CD8-positive, alpha-beta memory T cell (primary cell): ENCODE measurements around the gene ADTRP. TPM values are rescaled to one million over a fixed set of nuclear protein-coding genes. Genes with fewer than 3 reads are reported as not detected.

Experiments
- CTCF ChIA-PET: fragments of 350-600 bp; sonication (Branson Sonifier 250); formaldehyde crosslinking; loops from one replicate; lab custom pipeline; 2021; ENCODE audit warnings: antibody characterized with exemption; lab: Charles Lee
- POLR2A ChIA-PET: fragments of 350-600 bp; sonication (Branson Sonifier 250); formaldehyde crosslinking; loops from one replicate; lab custom pipeline; 2021; ENCODE audit warnings: antibody characterized with exemption; lab: Charles Lee
- DNase-seq, 5 donors: peaks; one replicate each; pipeline versions ENCODE4 v3.0.0 to v3.0.0-alpha.2; 2020 to 2022; ENCODE audit warnings: mixed read lengths in 1 of 5
- H3K27ac ChIP-seq: one replicate; pipeline ENCODE4 v1.7.0; 2013; ENCODE audit warnings: low read depth, mild to moderate bottlenecking, low read length, moderate library complexity
- H3K27me3 ChIP-seq: 2 replicates; pipeline ENCODE4 v1.7.0; 2013; ENCODE audit warnings: low read length, mild to moderate bottlenecking; ENCODE audit not compliant: insufficient read depth, poor library complexity, severe bottlenecking
- H3K36me3 ChIP-seq: 2 replicates; pipeline ENCODE4 v1.7.0; 2013; ENCODE audit warnings: mild to moderate bottlenecking, low read length, moderate library complexity; ENCODE audit not compliant: insufficient read depth
- H3K4me1 ChIP-seq: 2 replicates; pipeline ENCODE4 v1.7.0; 2013; ENCODE audit warnings: mild to moderate bottlenecking, low read length, moderate library complexity; ENCODE audit not compliant: insufficient read depth
- H3K4me3 ChIP-seq: 2 replicates; pipeline ENCODE4 v1.7.0; 2013; ENCODE audit warnings: mild to moderate bottlenecking, low read length
- H3K9me3 ChIP-seq: 2 replicates; pipeline ENCODE4 v1.7.0; 2013; ENCODE audit warnings: mild to moderate bottlenecking, low read length
- H3K27ac Mint-ChIP-seq, 8 donors: one replicate each; pipeline ENCODE4 v1.8.0; 2020 to 2021; ENCODE audit warnings: mixed read lengths in 8 of 8, mild to moderate bottlenecking in 6 of 8, inconsistent platforms in 3 of 8, moderate library complexity in 3 of 8
- H3K27me3 Mint-ChIP-seq, 2 donors: one replicate each; pipeline ENCODE4 v1.8.0; 2020 to 2021; ENCODE audit warnings: mixed read lengths in 2 of 2, mild to moderate bottlenecking in 1 of 2, moderate library complexity in 1 of 2
- H3K36me3 Mint-ChIP-seq, 3 donors: one replicate each; pipeline ENCODE4 v1.8.0; 2020 to 2021; ENCODE audit warnings: mixed read lengths in 3 of 3, inconsistent platforms in 1 of 3, mild to moderate bottlenecking in 1 of 3
- H3K4me1 Mint-ChIP-seq, 3 donors: one replicate each; pipeline ENCODE4 v1.8.0; 2020 to 2021; ENCODE audit warnings: mixed read lengths in 3 of 3, inconsistent platforms in 1 of 3, mild to moderate bottlenecking in 1 of 3
- H3K4me3 Mint-ChIP-seq, 7 donors: one replicate each; pipeline ENCODE4 v1.8.0; 2020 to 2021; ENCODE audit warnings: mixed read lengths in 7 of 7, mild to moderate bottlenecking in 6 of 7, moderate library complexity in 4 of 7, inconsistent platforms in 2 of 7
- H3K9me3 Mint-ChIP-seq, 5 donors: one replicate each; pipeline ENCODE4 v1.8.0; 2020 to 2022; ENCODE audit warnings: mixed read lengths in 5 of 5, mild to moderate bottlenecking in 3 of 5, moderate library complexity in 2 of 5, inconsistent platforms in 1 of 5
- polyA plus RNA-seq: library from polyadenylated mRNA; unstranded; fragments of 300-500 nt; fragmentation: Illumina TruSeq; gene quantifications from one replicate; pipeline ENCODE4 v1.2.3, GENCODE V29; 2021
- total RNA-seq, 2 experiments: library from RNA; stranded (reverse); gene quantifications; one replicate each; pipeline ENCODE4 v1.2.3, GENCODE V29; 2021

ADTRP gene
- total and polyA plus RNA-seq, 3 experiments from 2014 or later: 3.2 to 3.9 TPM; not detected in 1

GRCh38 chr6:11775791-11776409 lies 2.7 kb downstream of the ADTRP start:
- Mint-ChIP-seq H3K36me3 (no peaks in the 10 kb centered on the region), H3K4me3 (no peak overlapping the region), H3K27ac (no peak overlapping the region), H3K9me3 (no peaks in the 10 kb centered on the region), H3K27me3 (peaks cover 9 to 10% of the 10 kb centered on the region in 2 donors), H3K4me1 (no peaks in the 10 kb centered on the region)
- CTCF ChIA-PET: no interaction called here
- no peaks in the 10 kb centered on the region for H3K9me3 ChIP-seq
- POLR2A ChIA-PET: no interaction called here
- no peak overlapping the region for H3K4me3 ChIP-seq
- H3K4me1 ChIP-seq: no peaks in the 10 kb centered on the region
- no peak overlapping the region for H3K27ac ChIP-seq
- DNase-seq: no peak
- no peaks in the 10 kb centered on the region for H3K27me3 ChIP-seq
- no peaks in the 10 kb centered on the region for H3K36me3 ChIP-seq

DNA sequence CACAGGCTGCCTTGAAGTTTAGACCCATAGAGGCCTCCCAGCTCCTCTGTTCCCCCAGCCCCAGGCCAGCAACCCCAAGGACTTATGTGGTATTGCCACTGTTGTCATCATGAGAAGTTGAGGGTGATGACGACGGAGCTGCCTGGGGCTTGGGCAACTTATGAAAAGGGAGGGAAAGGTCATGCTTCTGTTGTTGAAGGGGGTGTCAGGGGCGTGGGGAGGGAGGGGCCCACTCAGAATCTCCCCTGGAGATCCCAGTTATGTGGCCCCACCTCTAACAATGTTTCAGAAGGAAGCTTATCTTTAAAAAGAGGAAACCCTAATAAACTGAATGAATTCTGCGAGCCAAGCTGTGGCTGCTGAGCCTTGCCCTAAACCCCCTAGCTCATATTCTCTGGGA lies 4.2 kb downstream of the ADTRP start:
- Histone ChIP-seq H3K9me3 (no peaks in the 10 kb centered on the region), H3K27me3 (no peaks in the 10 kb centered on the region), H3K27ac (no peak overlapping the region), H3K36me3 (no peaks in the 10 kb centered on the region), H3K4me1 (no peaks in the 10 kb centered on the region), H3K4me3 (no peak overlapping the region)
- Mint-ChIP-seq H3K4me3 (no peak overlapping the region), H3K9me3 (no peaks in the 10 kb centered on the region), H3K27ac (no peak overlapping the region), H3K4me1 (no peaks in the 10 kb centered on the region), H3K27me3 (peaks cover 9 to 18% of the 10 kb centered on the region in 2 donors), H3K36me3 (no peaks in the 10 kb centered on the region)
- CTCF ChIA-PET: no interaction called here
- POLR2A ChIA-PET: no interaction called here
- no peak for DNase-seq

DNA sequence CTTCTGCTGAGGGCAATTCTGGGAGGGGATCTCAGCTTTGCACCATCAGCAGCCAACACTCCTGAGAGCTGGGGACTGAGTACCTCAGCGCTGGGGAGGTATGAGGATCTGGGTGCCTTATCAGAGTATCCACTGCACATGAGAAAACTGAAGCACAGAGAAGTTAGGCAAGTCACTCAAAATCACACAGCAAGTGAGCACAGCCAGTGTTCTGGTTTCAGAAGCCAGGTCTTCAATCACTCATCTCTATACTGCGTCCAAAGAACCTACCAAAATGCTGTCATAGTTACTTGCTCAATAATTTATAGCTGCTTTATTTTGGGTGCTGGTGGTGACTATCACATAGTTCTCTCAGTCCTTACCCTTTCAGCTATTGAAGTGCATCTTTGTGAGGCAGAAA lies 5.0 kb downstream of the ADTRP start:
- Mint-ChIP-seq H3K36me3 (no peaks in the 10 kb centered on the region), H3K4me3 (no peak overlapping the region), H3K27me3 (peaks cover 9 to 24% of the 10 kb centered on the region in 2 donors), H3K9me3 (no peaks in the 10 kb centered on the region), H3K4me1 (no peaks in the 10 kb centered on the region), H3K27ac (no peak overlapping the region)
- Histone ChIP-seq H3K4me1 (no peaks in the 10 kb centered on the region), H3K27ac (no peak overlapping the region), H3K9me3 (no peaks in the 10 kb centered on the region), H3K36me3 (no peaks in the 10 kb centered on the region), H3K4me3 (no peak overlapping the region), H3K27me3 (no peaks in the 10 kb centered on the region)
- DNase-seq: no peak
- ChIA-PET CTCF (no interaction called here), POLR2A (no interaction called here)

GRCh38 chr6:11773013-11773412 lies 5.6 kb downstream of the ADTRP start:
- H3K4me3 ChIP-seq: no peak overlapping the region
- Mint-ChIP-seq H3K36me3 (no peaks in the 10 kb centered on the region), H3K4me3 (no peak overlapping the region), H3K27me3 (peaks cover 11 to 29% of the 10 kb centered on the region in 2 donors), H3K27ac (no peak overlapping the region), H3K4me1 (no peaks in the 10 kb centered on the region), H3K9me3 (no peaks in the 10 kb centered on the region)
- no peak overlapping the region for H3K27ac ChIP-seq
- ChIA-PET POLR2A (no interaction called here), CTCF (no interaction called here)
- no peaks in the 10 kb centered on the region for H3K4me1 ChIP-seq
- H3K9me3 ChIP-seq: no peaks in the 10 kb centered on the region
- no peaks in the 10 kb centered on the region for H3K36me3 ChIP-seq
- no peaks in the 10 kb centered on the region for H3K27me3 ChIP-seq
- DNase-seq: no peak

DNA sequence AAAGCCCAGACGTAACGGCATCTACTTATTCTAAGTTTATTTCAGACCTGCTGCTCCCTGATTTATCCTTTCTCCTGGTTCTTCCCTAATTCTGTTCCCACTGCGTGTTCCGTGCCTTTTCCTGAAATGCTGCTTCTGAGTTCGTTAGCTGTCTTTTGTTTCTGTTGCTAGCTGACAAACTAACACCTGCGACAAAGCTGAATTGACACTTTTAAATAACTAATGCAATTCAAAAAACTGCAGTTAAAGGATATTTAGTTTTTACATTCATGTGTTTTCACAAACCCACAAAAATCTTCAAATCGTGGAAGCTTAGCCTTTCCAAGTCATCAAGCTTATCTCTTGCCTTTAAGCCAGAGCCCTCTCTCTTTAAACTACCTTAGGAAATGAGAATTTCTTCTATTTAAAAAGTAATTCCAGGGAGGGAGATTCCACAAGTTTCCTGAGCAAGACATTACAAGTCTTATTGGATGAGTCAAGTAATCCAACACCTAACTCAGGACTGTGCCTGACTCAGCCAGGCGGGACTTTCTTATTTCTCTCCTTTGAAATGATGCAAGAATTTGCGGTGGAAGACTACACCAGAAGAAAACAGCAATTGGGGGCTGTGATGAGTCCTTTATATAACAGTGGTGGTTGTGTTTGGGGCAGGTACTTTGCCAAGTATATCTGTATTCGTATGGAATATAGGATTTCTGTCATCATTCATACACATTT lies 6.3 kb downstream of the ADTRP start:
- no peak overlapping the region for H3K4me3 ChIP-seq
- ChIA-PET CTCF (no interaction called here), POLR2A (no interaction called here)
- no peaks in the 10 kb centered on the region for H3K9me3 ChIP-seq
- no peaks in the 10 kb centered on the region for H3K36me3 Mint-ChIP-seq
- H3K36me3 ChIP-seq: no peaks in the 10 kb centered on the region
- H3K27me3 ChIP-seq: no peaks in the 10 kb centered on the region
- no peak overlapping the region for H3K4me3 Mint-ChIP-seq
- no peak overlapping the region for H3K27ac ChIP-seq
- peaks cover 11 to 37% of the 10 kb centered on the region in 2 donors for H3K27me3 Mint-ChIP-seq
- no peak for DNase-seq
- no peaks in the 10 kb centered on the region for H3K4me1 Mint-ChIP-seq
- no peak overlapping the region for H3K27ac Mint-ChIP-seq
- H3K4me1 ChIP-seq: no peaks in the 10 kb centered on the region
- no peaks in the 10 kb centered on the region for H3K9me3 Mint-ChIP-seq

- Mint-ChIP-seq H3K27ac (no peak overlapping the region), H3K27me3 (peaks cover 10 to 38% of the 10 kb centered on the region in 2 donors), H3K4me3 (no peak overlapping the region), H3K4me1 (no peaks in the 10 kb centered on the region), H3K9me3 (no peaks in the 10 kb centered on the region), H3K36me3 (no peaks in the 10 kb centered on the region)
- POLR2A ChIA-PET: no interaction called here
- no peaks in the 10 kb centered on the region for H3K4me1 ChIP-seq
- H3K27ac ChIP-seq: no peak overlapping the region
- H3K36me3 ChIP-seq: no peaks in the 10 kb centered on the region
- H3K4me3 ChIP-seq: no peak overlapping the region
- no peak for DNase-seq
- no peaks in the 10 kb centered on the region for H3K9me3 ChIP-seq
- H3K27me3 ChIP-seq: no peaks in the 10 kb centered on the region
- CTCF ChIA-PET: no interaction called here
These were observed 7.0 kb downstream of the ADTRP start for GRCh38 chr6:11771473-11772048.

GRCh38 chr6:11770546-11771466 lies 7.8 kb downstream of the ADTRP start:
- POLR2A ChIA-PET: no interaction called here
- no peak for DNase-seq
- Mint-ChIP-seq H3K27me3 (peaks cover 9 to 40% of the 10 kb centered on the region in 2 donors), H3K9me3 (no peaks in the 10 kb centered on the region), H3K4me1 (no peaks in the 10 kb centered on the region), H3K27ac (no peak overlapping the region), H3K36me3 (no peaks in the 10 kb centered on the region), H3K4me3 (no peak overlapping the region)
- H3K27ac ChIP-seq: no peak overlapping the region
- no peaks in the 10 kb centered on the region for H3K36me3 ChIP-seq
- H3K4me3 ChIP-seq: no peak overlapping the region
- H3K9me3 ChIP-seq: no peaks in the 10 kb centered on the region
- CTCF ChIA-PET: no interaction called here
- no peaks in the 10 kb centered on the region for H3K4me1 ChIP-seq
- no peaks in the 10 kb centered on the region for H3K27me3 ChIP-seq
